Thyroid gland (tissue), 4 donors: ENCODE measurements around the gene GCLM.

ENCODE experiments used
- POLR2A ChIP-seq, 2 donors: fragments of 450-650 bp; IDR thresholded peaks; one replicate each; pipeline ENCODE4 v1.6.1; 2017; ENCODE audit warnings: antibody characterized with exemption in 2 of 2, mild to moderate bottlenecking in 2 of 2, moderate library complexity in 1 of 2
- TF ChIP-seq, protein P1 (sequence below), 6 experiments: fragments of 200-600 bp in 3 of 6; fragments of 450-650 bp in 3 of 6; sonication (generic) in 3 of 6; IDR thresholded peaks; one replicate each; pipeline ENCODE4 v1.5.1; 2016 to 2019; ENCODE audit warnings: antibody characterized with exemption in 6 of 6, mild to moderate bottlenecking in 2 of 6, inconsistent platforms in 1 of 6, moderate library complexity in 1 of 6

DNA sequence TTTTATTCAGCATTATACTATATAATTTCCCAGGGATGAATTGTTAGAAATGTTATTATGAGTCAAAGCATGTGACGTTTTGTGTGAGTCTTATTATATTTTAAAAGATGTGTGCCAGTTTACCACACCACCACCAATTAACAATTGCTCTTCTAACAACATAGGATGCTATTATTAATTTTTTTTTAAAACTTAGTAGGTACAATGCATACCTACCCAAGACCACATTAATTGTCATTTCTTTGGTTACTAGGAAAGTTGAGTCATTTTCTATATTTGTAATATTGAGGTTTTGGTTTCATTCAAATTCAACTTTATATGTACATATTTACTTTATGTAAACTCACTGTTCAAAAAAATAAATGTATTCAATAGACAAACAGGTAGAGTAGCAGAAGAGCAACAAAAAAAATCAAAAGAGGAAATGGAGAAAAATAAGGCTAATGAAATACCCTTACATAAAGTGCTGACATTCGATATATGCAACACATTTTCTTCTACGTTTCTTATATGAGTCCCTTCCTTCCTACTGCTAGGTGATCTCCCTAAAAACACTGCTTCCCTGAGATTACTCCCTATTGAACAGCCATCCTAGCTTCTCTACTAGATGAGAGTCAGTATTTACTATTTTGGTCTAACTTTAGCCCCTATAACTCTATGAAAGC, 9.6 kb downstream of the GCLM start:
- TF ChIP-seq, protein P1, sequence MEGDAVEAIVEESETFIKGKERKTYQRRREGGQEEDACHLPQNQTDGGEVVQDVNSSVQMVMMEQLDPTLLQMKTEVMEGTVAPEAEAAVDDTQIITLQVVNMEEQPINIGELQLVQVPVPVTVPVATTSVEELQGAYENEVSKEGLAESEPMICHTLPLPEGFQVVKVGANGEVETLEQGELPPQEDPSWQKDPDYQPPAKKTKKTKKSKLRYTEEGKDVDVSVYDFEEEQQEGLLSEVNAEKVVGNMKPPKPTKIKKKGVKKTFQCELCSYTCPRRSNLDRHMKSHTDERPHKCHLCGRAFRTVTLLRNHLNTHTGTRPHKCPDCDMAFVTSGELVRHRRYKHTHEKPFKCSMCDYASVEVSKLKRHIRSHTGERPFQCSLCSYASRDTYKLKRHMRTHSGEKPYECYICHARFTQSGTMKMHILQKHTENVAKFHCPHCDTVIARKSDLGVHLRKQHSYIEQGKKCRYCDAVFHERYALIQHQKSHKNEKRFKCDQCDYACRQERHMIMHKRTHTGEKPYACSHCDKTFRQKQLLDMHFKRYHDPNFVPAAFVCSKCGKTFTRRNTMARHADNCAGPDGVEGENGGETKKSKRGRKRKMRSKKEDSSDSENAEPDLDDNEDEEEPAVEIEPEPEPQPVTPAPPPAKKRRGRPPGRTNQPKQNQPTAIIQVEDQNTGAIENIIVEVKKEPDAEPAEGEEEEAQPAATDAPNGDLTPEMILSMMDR (IDR thresholded peaks at IDR 0.05): no peak
- no peak for TF ChIP-seq POLR2A (IDR thresholded peaks at IDR 0.05)
